ENCODE results near the gene TEKT1. TPM values are rescaled to one million over a fixed set of nuclear protein-coding genes. Genes with fewer than 3 reads are reported as not detected.

TEKT1 gene
- total and polyA plus RNA-seq, 2 experiments from 2014 or later = not detected

- Histone ChIP-seq H3K79me2 (replicated peaks; ENCODE audit: insufficient read depth) (no peaks in the 10 kb centered on the region), H3K27ac (ENCODE audit: low read depth) (no peak overlapping the region), H4K20me1 (replicated peaks; ENCODE audit: insufficient read depth) (no peaks in the 10 kb centered on the region), H3K9me2 (ENCODE audit: insufficient read depth) (peaks cover 12% of the 10 kb centered on the region; the same call in 1 of the 2 replicates), H2AFZ (no peak overlapping the region; the same call in 1 of the 2 replicates), H3K4me1 (ENCODE audit: insufficient read depth) (peaks cover 15% of the 10 kb centered on the region), H3K4me2 (no peak overlapping the region), H3K4me3 (no peak overlapping the region), H3K27me3 (ENCODE audit: insufficient read depth) (no peaks in the 10 kb centered on the region), H3F3A (replicated peaks; ENCODE audit: low read depth) (no peaks in the 10 kb centered on the region), H3K36me3 (ENCODE audit: insufficient read depth) (no peaks in the 10 kb centered on the region)
- H3K27ac Mint-ChIP-seq = no peak overlapping the region
- no peak overlapping the region; the same call in 2 of the 3 replicates for H3K4me3 Mint-ChIP-seq
- ATAC-seq (no peak), DNase-seq (ENCODE audit: low spot score) (no peak)
- H3K9me3 Mint-ChIP-seq = no peaks in the 10 kb centered on the region
- H3K36me3 Mint-ChIP-seq (ENCODE audit: low read depth) = no peaks in the 10 kb centered on the region
- H3K4me1 Mint-ChIP-seq = peaks cover 24% of the 10 kb centered on the region
- no peak for TF ChIP-seq EZH2phosphoT487 (IDR thresholded peaks at IDR 0.05; ENCODE audit: unreplicated experiment)
- peaks cover 2% of the 10 kb centered on the region for H3K27me3 Mint-ChIP-seq (ENCODE audit: insufficient read depth, low read depth, poor library complexity)
These were observed 33.7 kb downstream of the TEKT1 start for GRCh38 chr17:6797718-6798351.

GRCh38 chr17:6796887-6797490, 34.5 kb downstream of the TEKT1 start:
- no peak overlapping the region for H3K4me3 Mint-ChIP-seq
- Histone ChIP-seq H3K9me2 (ENCODE audit: insufficient read depth) (peaks cover 12% of the 10 kb centered on the region; the same call in 1 of the 2 replicates), H2AFZ (no peak overlapping the region), H3K4me1 (ENCODE audit: insufficient read depth) (peaks cover 15% of the 10 kb centered on the region), H3K79me2 (replicated peaks; ENCODE audit: insufficient read depth) (no peaks in the 10 kb centered on the region), H3K4me2 (no peak overlapping the region), H4K20me1 (replicated peaks; ENCODE audit: insufficient read depth) (no peaks in the 10 kb centered on the region), H3F3A (replicated peaks; ENCODE audit: low read depth) (no peaks in the 10 kb centered on the region), H3K27me3 (ENCODE audit: insufficient read depth) (no peaks in the 10 kb centered on the region), H3K27ac (ENCODE audit: low read depth) (no peak overlapping the region), H3K4me3 (no peak overlapping the region), H3K36me3 (ENCODE audit: insufficient read depth) (no peaks in the 10 kb centered on the region)
- H3K36me3 Mint-ChIP-seq (ENCODE audit: low read depth) = no peaks in the 10 kb centered on the region
- peaks cover 2% of the 10 kb centered on the region for H3K27me3 Mint-ChIP-seq (ENCODE audit: insufficient read depth, low read depth, poor library complexity)
- H3K9me3 Mint-ChIP-seq = no peaks in the 10 kb centered on the region
- ATAC-seq (no peak), DNase-seq (ENCODE audit: low spot score) (no peak)
- H3K4me1 Mint-ChIP-seq = peaks cover 24% of the 10 kb centered on the region
- H3K27ac Mint-ChIP-seq = no peak overlapping the region
- TF ChIP-seq JUNB (IDR thresholded peaks at IDR 0.05; ENCODE audit: unreplicated experiment) = no peak
- no peak for TF ChIP-seq ZNF114 (CRISPR knock-in tag; IDR thresholded peaks at IDR 0.05)
- no peak for TF ChIP-seq ETS1 (IDR thresholded peaks at IDR 0.05)
- TF ChIP-seq EZH2phosphoT487 (IDR thresholded peaks at IDR 0.05; ENCODE audit: unreplicated experiment) = no peak
- no peak for TF ChIP-seq ZNF331 (CRISPR knock-in tag; IDR thresholded peaks at IDR 0.05; ENCODE audit: low read depth)
- TF ChIP-seq POLR2AphosphoS5 (IDR thresholded peaks at IDR 0.05; ENCODE audit: low read depth) = no peak
- TF ChIP-seq CTCF (conservative IDR thresholded peaks at IDR 0.05; ENCODE audit: low read depth in 2 of 2) = no peak
- TF ChIP-seq STAT1 (IDR thresholded peaks at IDR 0.05; ENCODE audit: unreplicated experiment) = no peak
- TF ChIP-seq NANOG (IDR thresholded peaks at IDR 0.05; ENCODE audit: borderline replicate concordance) = no peak
- TF ChIP-seq ZNF462 (CRISPR knock-in tag; IDR thresholded peaks at IDR 0.05) = no peak
- TF ChIP-seq EZH2 (IDR thresholded peaks at IDR 0.05; ENCODE audit: low read depth, unreplicated experiment) = no peak

All from GM23338 (cell line).